Measurements from ENCODE around the gene SF3B2. TPM values are rescaled to one million over a fixed set of nuclear protein-coding genes. Genes with fewer than 3 reads are reported as not detected.

SF3B2 gene
- total and polyA plus RNA-seq, 2 donors (not counting 3 experiments of a cell fraction or from before 2014, with no cell fraction given): 99.4 to 196 TPM

GRCh38 chr11:66026017-66026529 is 26.1 kb upstream of the SF3B2 start, which contains the start of gene CATSPER1:
CATSPER1 (minus strand) TSS chr11:66026479; CDS start chr11:66026379, 100 bp downstream.
- Histone ChIP-seq H3K4me1 (ENCODE audit: control insufficient read depth, extremely low read depth, insufficient read depth, low read length) (peaks cover 10% of the 10 kb centered on the region), H3K79me2 (ENCODE audit: control insufficient read depth, insufficient read depth, low read length) (no peaks in the 10 kb centered on the region), H3K9me1 (replicated peaks; ENCODE audit: control insufficient read depth, extremely low read depth, insufficient read depth, low read length) (no peaks in the 10 kb centered on the region), H3K9me3 (replicated peaks; ENCODE audit: control insufficient read depth, insufficient read depth, low read length) (no peaks in the 10 kb centered on the region), H3K36me3 (ENCODE audit: control insufficient read depth in 2 of 2, extremely low read depth in 1 of 2, insufficient read depth in 2 of 2, low read length in 2 of 2) (no peaks in the 10 kb centered on the region), H3K4me2 (ENCODE audit: insufficient read depth, low read length) (no peak within 1 kb of the TSS), H3K27me3 (ENCODE audit: control insufficient read depth in 2 of 2, insufficient read depth in 2 of 2, low read length in 2 of 2) (no peaks in the 10 kb centered on the region), H3K4me3 (replicated peaks in 1 of 3; ENCODE audit: insufficient read depth in 1 of 3, low read depth in 1 of 3, low read length in 3 of 3) (no peak within 1 kb of the TSS), H3K27ac (ENCODE audit: insufficient read depth, low read depth, low read length) (no peak within 1 kb of the TSS), H2AFZ (ENCODE audit: low read depth, low read length) (no peak within 1 kb of the TSS), H3K9ac (replicated peaks; ENCODE audit: extremely low read depth, insufficient read depth, low read length) (no peak within 1 kb of the TSS), H4K20me1 (replicated peaks; ENCODE audit: control insufficient read depth, extremely low read depth, insufficient read depth, low read length) (no peaks in the 10 kb centered on the region)
- dilution Hi-C loops (cut with MboI; ENCODE audit: extremely low pct_ligation_motif_present, low sequenced_read_pairs): no loop called here
- no TSS peak for BruUV-seq (replicated peaks)
- intact Hi-C loops (cut with micrococcal nuclease): no loop called here
- DNase-seq (ENCODE audit: low read depth, low spot score) (no peak), FAIRE-seq (no peak)
- TF ChIP-seq FOS (IDR thresholded peaks at IDR 0.05; ENCODE audit: borderline replicate concordance, insufficient read depth, low read length) (no peak), CTCF (IDR thresholded peaks at IDR 0.05; ENCODE audit: extremely low read depth in 1 of 2, insufficient read depth in 1 of 2, low read depth in 1 of 2, low read length in 2 of 2) (no peak), MAX (IDR thresholded peaks at IDR 0.05; ENCODE audit: insufficient read depth, insufficient read length) (no peak), GATA2 (IDR thresholded peaks at IDR 0.05; ENCODE audit: insufficient read depth, insufficient read length, low read depth, low read length) (no peak), EZH2 (IDR thresholded peaks at IDR 0.05; ENCODE audit: borderline replicate concordance, low read depth, low read length, severe bottlenecking) (no peak), MYC (IDR thresholded peaks at IDR 0.05; ENCODE audit: low read depth, low read length) (no peak), POLR2AphosphoS5 (IDR thresholded peaks at IDR 0.05; ENCODE audit: insufficient read depth, low read depth, low read length) (no peak), POLR2A (IDR thresholded peaks at IDR 0.05; ENCODE audit: low read depth, low read length) (no peak), JUN (IDR thresholded peaks at IDR 0.05; ENCODE audit: borderline replicate concordance, insufficient read depth, insufficient read length, low read depth) (no peak)
- ChIA-PET CTCF (interaction anchor here (1.0 to 1.1 kb wide), 2 partner anchors 10 to 19 kb away, joined by 5 to 7 read pairs; no protein-coding TSS in a partner anchor), POLR2A (no interaction called here)

Measured in endothelial cell of umbilical vein (primary cell).